Measurements from ENCODE around the gene PRR19.

The PRR19 gene

GRCh38 chr19:42284591-42285341 lies 17.2 kb upstream of the PRR19 start:
- DNase-seq: peak; percentile 20

- DNase-seq: peak; percentile 17
These were observed 16.4 kb upstream of the PRR19 start for GRCh38 chr19:42285541-42285941.

GRCh38 chr19:42285988-42286348 lies 16.0 kb upstream of the PRR19 start:
- peak; percentile 16 for DNase-seq

- peak; percentile 16 for DNase-seq
These were observed 15.4 kb upstream of the PRR19 start for GRCh38 chr19:42286349-42287016.

- peak; percentile 15 for DNase-seq
These were observed 14.7 kb upstream of the PRR19 start for GRCh38 chr19:42287017-42287826.

GRCh38 chr19:42287827-42288107 lies 14.2 kb upstream of the PRR19 start:
- no peak for DNase-seq

- DNase-seq: no peak
These were observed 13.5 kb upstream of the PRR19 start for GRCh38 chr19:42288387-42288786.

GRCh38 chr19:42288881-42289555 lies 12.9 kb upstream of the PRR19 start:
- DNase-seq: no peak

- no peak for DNase-seq
These were observed 12.3 kb upstream of the PRR19 start for GRCh38 chr19:42289556-42290041.

GRCh38 chr19:42290136-42290522 lies 11.8 kb upstream of the PRR19 start:
- no peak for DNase-seq

- peak; percentile 72 for DNase-seq
These were observed 11.2 kb upstream of the PRR19 start for GRCh38 chr19:42290523-42291434.

- no peak for DNase-seq
These were observed 10.5 kb upstream of the PRR19 start for GRCh38 chr19:42291435-42291810.

- no peak for DNase-seq
These were observed 9.6 kb upstream of the PRR19 start for GRCh38 chr19:42292042-42292960.

- DNase-seq: no peak
These were observed 9.0 kb upstream of the PRR19 start for GRCh38 chr19:42292963-42293362.

GRCh38 chr19:42293540-42293939 lies 8.4 kb upstream of the PRR19 start:
- DNase-seq: no peak

- no peak for DNase-seq
These were observed 8.0 kb upstream of the PRR19 start for GRCh38 chr19:42293948-42294347.

- no peak for DNase-seq
These were observed 7.3 kb upstream of the PRR19 start for GRCh38 chr19:42294471-42295137.

GRCh38 chr19:42295342-42295741 lies 6.6 kb upstream of the PRR19 start:
- no peak for DNase-seq

- DNase-seq: peak; percentile 93
These were observed 6.0 kb upstream of the PRR19 start for GRCh38 chr19:42295831-42296525.

- no peak for DNase-seq
These were observed 4.9 kb upstream of the PRR19 start for GRCh38 chr19:42297039-42297438.
